IMR-90 (cell line): ENCODE results near the gene TFIP11. TPM values are rescaled to one million over a fixed set of nuclear protein-coding genes. Genes with fewer than 3 reads are reported as not detected.

Experiments used
- microRNA-seq, 2 experiments: library from miRNA; stranded (forward) in 1 of 2; unstranded in 1 of 2; fragments of 10-50 nt in 1 of 2; fragments of <30 nt in 1 of 2; gene quantifications in 1 of 2; microRNA quantifications in 1 of 2; one replicate each; pipeline versions ENCODE3 to v1.1.0; 2013 to 2020; ENCODE audit not compliant: insufficient read depth in 1 of 2, insufficient read length in 1 of 2, unreplicated experiment in 1 of 2
- polyA plus RNA-seq, 3 experiments: library from polyadenylated mRNA; depleted of rRNA; stranded (reverse); fragments of >200 nt; gene quantifications; 2 replicates each; pipeline ENCODE4 v1.2.3, GENCODE V29; 2012; ENCODE audit warnings: low replicate concordance in 1 of 3
- small RNA-seq, 5 experiments: library from RNA; depleted of rRNA; stranded (forward); fragments of <200 nt; gene quantifications; one replicate each; pipeline ENCODE3, GENCODE V24; 2012
- total RNA-seq: library from RNA; depleted of rRNA; stranded (reverse); fragments of >200 nt; gene quantifications from 2 replicates; pipeline ENCODE4 v1.2.3, GENCODE V29; 2012; rRNA removed

TFIP11 gene
- total and polyA plus RNA-seq, 2 of the 4 experiments (the other 2 are of a cell fraction) = 22.5 to 43.2 TPM

Small RNA genes lying within 50 kb of the gene (microRNA-seq; reads per million reads assigned to microRNA genes)
- 2.9 to 145 reads per million in 2 experiments for gene MIR548J

Small RNA genes lying within 50 kb of the gene (small RNA-seq; reads per million reads assigned to genes)
- 1.3 to 162 (median 46.2) reads per million in 5 experiments for gene MIR548J

Other genes starting within 250 kb of the TFIP11 start
- gene ASPHD2, start 83.2 kb downstream of the TFIP11 start, total RNA-seq = 1.1 and 1.3 TPM in 2 replicates
- gene ASPHD2, start 83.2 kb downstream of the TFIP11 start, polyA plus RNA-seq (2012; rRNA removed) = 1.3 and 1.4 TPM in 2 replicates
- gene HPS4, start 28.7 kb downstream of the TFIP11 start, total RNA-seq = 15.8 and 18.1 TPM in 2 replicates
- gene HPS4, start 28.7 kb downstream of the TFIP11 start, polyA plus RNA-seq (2012; rRNA removed) = 19.0 and 19.5 TPM in 2 replicates
- 24.0 and 28.6 TPM in 2 replicates for gene SRRD, start 28.6 kb downstream of the TFIP11 start, total RNA-seq
- 15.7 and 18.3 TPM in 2 replicates for gene SRRD, start 28.6 kb downstream of the TFIP11 start, polyA plus RNA-seq (2012; rRNA removed)
- 41.7 and 42.5 TPM in 2 replicates for gene TPST2, start 77.7 kb upstream of the TFIP11 start, total RNA-seq
- 63.6 and 81.1 TPM in 2 replicates for gene TPST2, start 77.7 kb upstream of the TFIP11 start, polyA plus RNA-seq (2012; rRNA removed)
- not detected in 2 replicates for gene CRYBB1, start 105.6 kb upstream of the TFIP11 start, total RNA-seq
- gene CRYBB1, start 105.6 kb upstream of the TFIP11 start, polyA plus RNA-seq (2012; rRNA removed) = not detected in 2 replicates
- gene CRYBA4, start 109.5 kb upstream of the TFIP11 start, total RNA-seq = not detected in 2 replicates
- gene CRYBA4, start 109.5 kb upstream of the TFIP11 start, polyA plus RNA-seq (2012; rRNA removed) = not detected in 2 replicates
- gene MIAT, start 145.1 kb upstream of the TFIP11 start, total RNA-seq = 0.54 and 1.1 TPM in 2 replicates
- gene MIAT, start 145.1 kb upstream of the TFIP11 start, polyA plus RNA-seq (2012; rRNA removed) = 0.29 and 0.65 TPM in 2 replicates